GM12801 (cell line): ENCODE measurements around the gene UNC93B1.

Experiments
- TF ChIP-seq, protein P1 (sequence below): IDR thresholded peaks from one replicate; pipeline ENCODE4 v1.5.1; 2011; ENCODE audit warnings: control low read depth; ENCODE audit not compliant: insufficient read length; ENCODE audit errors: extremely low read depth

Gene UNC93B1

DNA sequence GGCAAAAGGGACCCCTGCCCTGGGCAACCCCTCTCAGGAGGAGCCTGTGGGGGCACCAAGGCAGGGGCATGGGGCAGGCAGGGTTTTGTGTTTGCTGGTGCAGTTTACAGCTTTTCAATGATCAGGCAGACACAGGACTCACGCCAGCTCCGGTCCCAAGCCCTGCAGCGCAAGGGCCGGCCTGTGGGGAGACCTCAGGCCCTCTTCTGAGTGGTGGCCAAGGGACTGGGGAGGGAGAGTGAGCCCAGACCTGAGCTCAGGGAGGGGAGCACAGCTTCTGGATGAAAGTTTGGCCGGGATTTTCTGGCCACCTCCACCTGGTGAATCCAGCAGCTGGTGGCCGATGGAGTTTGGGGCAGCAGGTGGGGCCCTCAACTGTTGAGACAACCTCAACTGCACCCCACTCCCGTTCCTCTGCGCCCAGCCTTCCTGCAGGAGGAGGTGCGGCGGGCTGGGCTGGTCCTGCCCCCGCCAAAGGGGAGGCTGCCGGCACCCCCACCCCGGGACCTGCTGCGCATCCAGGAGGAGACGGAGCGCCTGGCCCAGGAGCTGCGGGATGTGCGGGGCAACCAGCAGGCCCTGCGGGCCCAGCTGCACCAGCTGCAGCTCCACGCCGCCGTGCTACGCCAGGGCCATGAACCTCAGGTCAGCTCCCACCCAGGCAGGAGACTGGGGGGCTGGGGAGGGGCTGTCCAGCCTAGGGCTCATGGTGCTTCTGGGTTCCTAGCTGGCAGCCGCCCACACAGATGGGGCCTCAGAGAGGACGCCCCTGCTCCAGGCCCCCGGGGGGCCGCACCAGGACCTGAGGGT is 38.5 kb upstream of the UNC93B1 start:
- TF ChIP-seq, protein P1, sequence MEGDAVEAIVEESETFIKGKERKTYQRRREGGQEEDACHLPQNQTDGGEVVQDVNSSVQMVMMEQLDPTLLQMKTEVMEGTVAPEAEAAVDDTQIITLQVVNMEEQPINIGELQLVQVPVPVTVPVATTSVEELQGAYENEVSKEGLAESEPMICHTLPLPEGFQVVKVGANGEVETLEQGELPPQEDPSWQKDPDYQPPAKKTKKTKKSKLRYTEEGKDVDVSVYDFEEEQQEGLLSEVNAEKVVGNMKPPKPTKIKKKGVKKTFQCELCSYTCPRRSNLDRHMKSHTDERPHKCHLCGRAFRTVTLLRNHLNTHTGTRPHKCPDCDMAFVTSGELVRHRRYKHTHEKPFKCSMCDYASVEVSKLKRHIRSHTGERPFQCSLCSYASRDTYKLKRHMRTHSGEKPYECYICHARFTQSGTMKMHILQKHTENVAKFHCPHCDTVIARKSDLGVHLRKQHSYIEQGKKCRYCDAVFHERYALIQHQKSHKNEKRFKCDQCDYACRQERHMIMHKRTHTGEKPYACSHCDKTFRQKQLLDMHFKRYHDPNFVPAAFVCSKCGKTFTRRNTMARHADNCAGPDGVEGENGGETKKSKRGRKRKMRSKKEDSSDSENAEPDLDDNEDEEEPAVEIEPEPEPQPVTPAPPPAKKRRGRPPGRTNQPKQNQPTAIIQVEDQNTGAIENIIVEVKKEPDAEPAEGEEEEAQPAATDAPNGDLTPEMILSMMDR: no peak

DNA sequence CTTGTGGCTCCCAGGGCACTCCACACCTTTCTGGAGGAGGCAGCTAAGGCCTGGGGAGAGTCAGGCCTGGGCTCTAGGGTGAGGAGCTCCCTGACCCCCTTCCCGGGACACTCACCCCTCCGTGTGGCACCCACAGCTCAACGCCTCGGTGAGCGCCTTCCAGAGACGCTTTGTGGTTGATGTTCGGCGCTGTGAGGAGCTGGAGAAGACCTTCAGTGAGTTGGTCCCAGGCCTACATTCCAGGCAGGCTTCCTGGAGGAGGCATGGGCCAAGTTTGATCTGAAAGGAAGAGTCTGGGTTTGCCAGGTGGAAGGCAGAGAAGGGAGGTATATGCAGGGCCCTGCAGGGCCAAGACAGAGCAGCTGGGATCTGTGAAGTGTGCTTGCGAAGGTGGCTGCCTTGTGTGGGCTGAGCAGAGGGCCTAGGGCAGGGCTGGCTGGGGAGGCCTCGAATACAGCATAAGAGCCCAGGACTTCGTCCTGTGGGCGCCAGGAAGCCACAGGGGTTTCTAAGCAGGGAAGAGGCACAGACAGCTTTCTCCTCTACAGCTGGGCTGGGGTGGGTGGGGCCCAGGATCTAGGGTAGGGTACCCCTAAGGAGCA is 37.8 kb upstream of the UNC93B1 start:
- TF ChIP-seq, protein P1: no peak

DNA sequence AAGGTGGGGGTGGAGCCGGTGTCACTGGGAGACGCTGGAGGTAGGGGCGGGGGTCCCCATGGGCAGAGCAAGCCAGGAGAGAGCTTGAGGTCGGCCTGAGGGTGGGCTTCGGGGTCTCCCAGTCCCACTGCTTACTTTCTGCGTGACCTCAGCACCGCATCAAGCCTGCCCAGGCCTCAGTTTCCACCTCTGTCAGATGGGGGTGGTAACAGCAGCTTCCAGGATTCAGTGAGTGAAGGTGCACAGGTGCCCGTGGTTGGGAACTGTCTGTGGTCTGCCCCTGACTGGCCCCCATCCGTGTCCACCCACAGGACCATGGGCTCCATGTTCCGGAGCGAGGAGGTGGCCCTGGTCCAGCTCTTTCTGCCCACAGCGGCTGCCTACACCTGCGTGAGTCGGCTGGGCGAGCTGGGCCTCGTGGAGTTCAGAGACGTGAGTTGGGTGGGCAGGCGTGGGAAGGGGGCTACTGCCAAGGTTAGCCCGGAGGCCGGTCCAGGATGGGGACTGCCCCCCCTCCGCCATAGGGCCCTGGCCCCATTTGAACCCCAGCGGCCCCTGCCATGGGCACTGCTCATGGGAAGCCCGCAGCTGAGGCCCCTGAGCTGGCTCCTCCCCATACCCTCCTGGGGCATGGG is 37.2 kb upstream of the UNC93B1 start:
- TF ChIP-seq, protein P1: no peak

DNA sequence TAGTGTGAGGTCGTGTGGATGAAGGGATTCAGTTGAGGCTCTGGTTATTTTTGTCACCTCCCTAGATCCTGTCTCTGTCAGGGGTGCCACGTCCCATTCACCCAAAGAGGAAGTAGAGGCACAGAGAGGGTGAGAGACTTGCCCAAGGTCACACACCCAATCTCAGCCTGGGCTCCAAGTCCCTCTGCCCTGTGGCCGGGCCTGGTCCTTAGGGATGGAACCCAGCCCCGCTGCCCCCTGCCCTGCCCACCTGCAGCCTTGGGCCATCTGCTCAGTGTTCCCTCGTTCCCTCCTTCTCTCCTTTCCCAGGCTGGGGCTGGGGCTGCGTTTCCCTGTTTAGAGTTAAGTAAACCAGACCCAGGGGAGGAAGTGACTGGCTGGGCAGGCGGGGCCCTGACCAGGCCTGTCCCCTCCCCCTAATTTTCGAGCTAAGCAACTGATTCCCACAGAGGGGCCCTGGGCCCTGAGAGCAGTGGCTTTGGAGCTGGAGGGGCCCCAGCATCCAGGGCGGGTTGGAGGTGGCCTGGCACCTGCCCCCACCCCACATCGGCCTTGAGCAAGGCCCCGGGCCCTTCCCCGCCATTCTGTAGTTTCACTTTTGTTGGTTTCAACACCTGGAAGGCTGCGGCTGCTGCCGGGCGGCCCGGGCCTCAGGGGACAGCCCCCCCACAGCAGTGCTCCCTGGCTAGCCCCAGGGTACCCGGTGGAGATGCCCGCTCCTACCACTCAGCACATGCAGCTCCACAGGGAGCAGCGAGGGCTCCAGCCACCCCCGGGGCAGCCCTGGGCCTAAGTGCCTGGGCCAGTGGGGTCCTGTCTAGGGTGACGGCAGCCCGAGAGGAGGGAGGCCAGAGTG is 36.4 kb upstream of the UNC93B1 start:
- TF ChIP-seq, protein P1: no peak

DNA sequence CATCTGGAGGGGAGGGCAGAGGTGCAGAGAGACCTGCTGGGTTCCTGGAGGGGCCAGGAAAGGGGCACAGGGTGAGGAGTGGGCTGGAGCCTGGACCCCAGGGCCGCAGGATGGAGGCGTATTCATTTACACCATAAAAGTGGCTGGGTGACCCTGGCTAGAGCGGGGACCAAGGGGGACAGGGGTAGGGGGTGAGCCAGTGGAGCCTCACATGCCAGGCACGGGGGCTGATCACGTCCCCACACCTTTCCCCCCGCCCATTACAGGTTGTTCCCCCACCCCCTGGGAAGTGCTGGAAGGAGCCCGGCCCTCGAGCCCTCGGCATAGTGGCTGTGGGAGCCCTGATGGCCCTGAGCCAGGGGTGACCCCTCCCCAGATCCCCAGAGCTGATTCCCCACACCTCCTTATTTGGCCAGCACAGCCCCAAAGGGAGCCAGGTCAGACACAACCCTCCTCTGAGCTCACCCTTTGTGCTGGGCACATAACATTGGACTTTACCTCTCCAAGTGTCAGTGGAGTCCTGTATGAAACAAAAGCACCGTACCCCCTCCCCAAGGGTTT is 35.7 kb upstream of the UNC93B1 start:
- TF ChIP-seq, protein P1: no peak

DNA sequence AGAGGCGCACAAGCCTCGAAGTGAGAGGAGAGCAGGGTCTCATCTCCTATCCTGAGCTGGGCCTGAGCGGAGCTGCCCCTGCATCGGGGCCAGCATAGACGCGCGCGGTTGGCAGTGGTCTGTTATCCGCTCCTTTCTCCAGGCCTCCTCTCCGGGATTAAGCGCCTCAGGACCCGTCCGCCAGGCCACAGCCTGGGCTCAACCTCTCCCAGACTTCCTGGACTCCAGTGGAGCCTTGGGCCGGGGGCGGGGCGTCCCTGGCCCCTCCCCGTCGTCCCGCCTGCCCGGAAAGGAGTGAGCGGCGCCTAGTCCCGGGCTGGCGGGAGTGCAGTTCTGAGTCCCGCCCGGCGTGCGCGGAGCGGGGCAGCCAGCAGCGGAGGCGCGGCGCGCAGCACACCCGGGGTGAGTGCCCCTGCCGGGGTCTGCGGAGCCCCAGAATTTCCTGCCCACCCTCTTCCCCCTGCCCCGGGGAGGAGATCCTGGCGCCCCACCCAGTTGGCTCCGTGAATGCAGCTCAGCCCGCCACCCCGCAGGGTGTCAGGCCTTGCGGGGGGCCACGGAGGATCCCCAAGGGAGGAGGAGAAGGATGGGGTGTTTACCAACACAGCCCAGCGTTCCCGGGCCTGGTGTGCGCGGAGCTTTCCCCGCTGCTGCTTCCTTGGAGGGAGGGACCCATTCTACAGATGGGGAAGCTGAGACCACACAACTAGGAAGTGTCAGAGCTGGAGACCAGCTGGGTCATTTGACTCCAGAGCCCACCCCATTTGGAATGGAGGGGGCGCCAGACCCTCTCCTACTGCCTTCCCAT is 35.0 kb upstream of the UNC93B1 start, which contains the start of gene TCIRG1:
TCIRG1 (plus strand) TSS at position 308 of the 808 bp plus-strand sequence. CDS start 2,247 bp downstream, outside the sequence.
- TF ChIP-seq, protein P1: no peak
